Measurements from ENCODE around the gene NOTCH1.

The NOTCH1 gene

DNA sequence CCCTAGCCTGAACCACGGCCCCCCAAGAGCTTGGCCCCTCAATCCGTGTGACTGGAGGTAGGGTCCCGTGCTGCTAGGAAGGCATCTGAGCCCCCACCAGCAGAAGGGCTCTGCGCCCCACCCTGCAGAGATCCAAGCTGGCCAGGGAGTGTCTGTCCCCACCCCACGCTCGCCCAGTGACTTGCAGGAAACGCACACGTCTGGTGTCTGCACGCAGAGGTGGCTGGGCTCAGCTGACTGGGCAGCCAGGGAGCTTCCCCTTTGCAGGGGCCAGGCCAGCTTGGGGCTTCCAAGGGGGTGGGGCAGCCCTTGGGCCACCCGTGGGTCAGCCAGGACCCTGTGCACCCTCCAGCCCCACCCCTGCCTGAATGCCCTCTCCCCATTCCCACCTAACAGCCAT, 24.3 kb downstream of the NOTCH1 start:
- DNase-seq = no peak
- H3K4me3 ChIP-seq (ENCODE audit: low read length) = no peak overlapping the region
- no peaks in the 10 kb centered on the region for H3F3A ChIP-seq (ENCODE audit: insufficient read depth, low read length)
- no peak overlapping the region for H3K9ac ChIP-seq (ENCODE audit: low read length)
- H3K79me2 ChIP-seq (ENCODE audit: low read length) = peaks cover 22% of the 10 kb centered on the region
- no peak overlapping the region for H3K4me2 ChIP-seq (ENCODE audit: low read depth, low read length)
- no peak overlapping the region for H2AFZ ChIP-seq (ENCODE audit: low read length)
- H3K27ac ChIP-seq (ENCODE audit: low read length) = no peak overlapping the region
- H3K4me1 ChIP-seq (ENCODE audit: low read length) = no peaks in the 10 kb centered on the region
- TF ChIP-seq, protein P1, sequence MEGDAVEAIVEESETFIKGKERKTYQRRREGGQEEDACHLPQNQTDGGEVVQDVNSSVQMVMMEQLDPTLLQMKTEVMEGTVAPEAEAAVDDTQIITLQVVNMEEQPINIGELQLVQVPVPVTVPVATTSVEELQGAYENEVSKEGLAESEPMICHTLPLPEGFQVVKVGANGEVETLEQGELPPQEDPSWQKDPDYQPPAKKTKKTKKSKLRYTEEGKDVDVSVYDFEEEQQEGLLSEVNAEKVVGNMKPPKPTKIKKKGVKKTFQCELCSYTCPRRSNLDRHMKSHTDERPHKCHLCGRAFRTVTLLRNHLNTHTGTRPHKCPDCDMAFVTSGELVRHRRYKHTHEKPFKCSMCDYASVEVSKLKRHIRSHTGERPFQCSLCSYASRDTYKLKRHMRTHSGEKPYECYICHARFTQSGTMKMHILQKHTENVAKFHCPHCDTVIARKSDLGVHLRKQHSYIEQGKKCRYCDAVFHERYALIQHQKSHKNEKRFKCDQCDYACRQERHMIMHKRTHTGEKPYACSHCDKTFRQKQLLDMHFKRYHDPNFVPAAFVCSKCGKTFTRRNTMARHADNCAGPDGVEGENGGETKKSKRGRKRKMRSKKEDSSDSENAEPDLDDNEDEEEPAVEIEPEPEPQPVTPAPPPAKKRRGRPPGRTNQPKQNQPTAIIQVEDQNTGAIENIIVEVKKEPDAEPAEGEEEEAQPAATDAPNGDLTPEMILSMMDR (IDR thresholded peaks at IDR 0.05; ENCODE audit: low read length) = no peak
- no peaks in the 10 kb centered on the region for H3K27me3 ChIP-seq (replicated peaks; ENCODE audit: insufficient read depth, low read length)
- H3K36me3 ChIP-seq (replicated peaks; ENCODE audit: insufficient read depth, low read length) = no peaks in the 10 kb centered on the region
- H3K9me2 ChIP-seq (replicated peaks; ENCODE audit: insufficient read depth, low read length) = no peaks in the 10 kb centered on the region
- H4K20me1 ChIP-seq (ENCODE audit: insufficient read depth, low read length) = no peaks in the 10 kb centered on the region
- no peaks in the 10 kb centered on the region for H3K9me3 ChIP-seq (replicated peaks; ENCODE audit: insufficient read depth, low read length)

DNA sequence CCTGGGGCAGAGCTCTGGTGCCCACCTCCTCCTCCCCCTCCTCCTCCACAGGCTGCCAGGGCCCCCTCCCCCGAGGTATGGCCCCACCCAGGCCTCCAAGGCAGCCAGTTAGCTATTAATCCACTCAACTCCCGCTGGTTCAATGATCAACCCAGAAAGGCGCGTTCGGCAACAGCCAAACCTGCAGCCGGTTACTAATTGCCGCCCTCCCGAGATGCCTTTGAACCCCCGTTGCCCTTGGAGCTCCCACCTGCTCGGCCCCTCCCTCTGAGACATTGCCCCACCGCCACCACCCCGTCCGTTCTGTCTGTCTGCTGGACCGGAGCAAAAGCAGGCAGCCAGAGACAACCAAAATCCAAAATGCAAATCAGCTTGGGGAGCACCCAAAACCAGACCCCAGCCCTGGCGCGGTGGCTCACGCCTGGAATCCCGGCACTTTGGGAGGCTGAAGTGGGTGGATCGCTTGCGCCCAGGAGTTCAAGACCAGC, 25.8 kb downstream of the NOTCH1 start:
- Histone ChIP-seq H3K9ac (ENCODE audit: low read length) (no peak overlapping the region), H3K4me2 (ENCODE audit: low read depth, low read length) (no peak overlapping the region), H3K4me3 (ENCODE audit: low read length) (no peak overlapping the region), H3K9me2 (replicated peaks; ENCODE audit: insufficient read depth, low read length) (no peaks in the 10 kb centered on the region), H3K4me1 (ENCODE audit: low read length) (no peaks in the 10 kb centered on the region), H3K9me3 (replicated peaks; ENCODE audit: insufficient read depth, low read length) (no peaks in the 10 kb centered on the region), H3K79me2 (ENCODE audit: low read length) (peaks cover 8% of the 10 kb centered on the region; the same call in 1 of the 2 replicates), H3K27me3 (replicated peaks; ENCODE audit: insufficient read depth, low read length) (no peaks in the 10 kb centered on the region), H2AFZ (ENCODE audit: low read length) (no peak overlapping the region), H3F3A (ENCODE audit: insufficient read depth, low read length) (no peaks in the 10 kb centered on the region), H3K36me3 (replicated peaks; ENCODE audit: insufficient read depth, low read length) (no peaks in the 10 kb centered on the region), H3K27ac (ENCODE audit: low read length) (no peak overlapping the region), H4K20me1 (ENCODE audit: insufficient read depth, low read length) (no peaks in the 10 kb centered on the region)
- no peak for DNase-seq
- TF ChIP-seq EZH2 (optimal IDR thresholded peaks at IDR 0.05; ENCODE audit: low read depth, low read length) (no peak), EZH2phosphoT487 (IDR thresholded peaks at IDR 0.05; ENCODE audit: low read length) (no peak)
- TF ChIP-seq, protein P1 (IDR thresholded peaks at IDR 0.05; ENCODE audit: low read length) = no peak

DNA sequence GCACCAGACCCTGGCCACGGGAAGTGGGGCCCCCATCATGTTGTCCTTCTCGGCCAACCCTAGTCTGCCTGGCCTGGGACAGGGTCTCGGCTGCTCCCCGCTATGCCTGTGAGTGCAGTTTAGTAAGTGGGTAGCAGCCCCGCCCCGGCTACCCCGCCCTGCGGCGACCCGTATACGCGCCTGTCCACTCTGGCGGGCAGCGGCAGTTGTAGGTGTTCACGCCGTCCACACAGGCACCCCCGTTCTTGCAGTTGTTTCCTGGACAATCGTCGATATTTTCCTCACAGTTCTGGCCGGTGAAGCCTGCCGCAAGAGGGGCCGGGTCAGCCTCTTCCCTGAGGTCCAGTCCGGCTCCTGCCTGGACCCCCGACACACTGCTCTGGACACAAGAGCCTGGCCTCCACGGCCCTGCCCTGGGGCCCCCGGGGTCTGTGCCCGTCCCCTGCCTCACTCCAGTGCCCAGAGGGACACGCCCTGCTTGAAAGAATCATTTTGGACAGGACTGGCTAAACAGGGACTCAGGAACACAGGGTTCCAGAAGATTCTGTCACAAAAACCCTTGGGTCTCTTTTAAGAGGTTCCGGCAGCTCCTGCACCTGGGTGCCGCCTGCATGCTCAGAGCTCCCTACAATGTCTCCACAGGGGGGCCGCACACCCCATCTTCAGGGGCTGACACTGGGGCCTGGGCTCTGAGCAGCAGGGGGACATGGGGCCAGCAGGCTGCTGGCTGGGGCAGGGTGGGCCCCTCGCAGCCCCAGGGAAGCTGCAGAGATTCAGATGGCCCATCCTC, 26.4 kb downstream of the NOTCH1 start:
- H4K20me1 ChIP-seq (ENCODE audit: insufficient read depth, low read length) = no peaks in the 10 kb centered on the region
- no peaks in the 10 kb centered on the region for H3K4me1 ChIP-seq (ENCODE audit: low read length)
- H3K36me3 ChIP-seq (replicated peaks; ENCODE audit: insufficient read depth, low read length) = no peaks in the 10 kb centered on the region
- no peaks in the 10 kb centered on the region for H3K27me3 ChIP-seq (replicated peaks; ENCODE audit: insufficient read depth, low read length)
- H3K9me3 ChIP-seq (replicated peaks; ENCODE audit: insufficient read depth, low read length) = no peaks in the 10 kb centered on the region
- H3K4me2 ChIP-seq (ENCODE audit: low read depth, low read length) = no peak overlapping the region
- H3K27ac ChIP-seq (ENCODE audit: low read length) = no peak overlapping the region
- no peak overlapping the region for H3K9ac ChIP-seq (ENCODE audit: low read length)
- H2AFZ ChIP-seq (ENCODE audit: low read length) = no peak overlapping the region
- no peak for TF ChIP-seq EZH2 (optimal IDR thresholded peaks at IDR 0.05; ENCODE audit: low read depth, low read length)
- TF ChIP-seq EZH2phosphoT487 (IDR thresholded peaks at IDR 0.05; ENCODE audit: low read length) = no peak
- TF ChIP-seq, protein P1 (IDR thresholded peaks at IDR 0.05; ENCODE audit: low read length) = no peak
- no peak overlapping the region for H3K4me3 ChIP-seq (ENCODE audit: low read length)
- DNase-seq = no peak
- no peaks in the 10 kb centered on the region for H3F3A ChIP-seq (ENCODE audit: insufficient read depth, low read length)
- no peaks in the 10 kb centered on the region for H3K9me2 ChIP-seq (replicated peaks; ENCODE audit: insufficient read depth, low read length)
- peaks cover 6% of the 10 kb centered on the region; the same call in 1 of the 2 replicates for H3K79me2 ChIP-seq (ENCODE audit: low read length)
